Left forelimb (tissue), 1 donor: ENCODE measurements around the gene APH1B.
"Not testable (repeated sequence)": the region's sequence is repeated elsewhere in the genome, so short reads cannot be mapped to it uniquely, and the experiment has no call there.

ENCODE experiments used
- DNase-seq: peaks from one replicate; pipeline ENCODE4 v3.0.0-alpha.2; 2018; ENCODE audit warnings: low spot score

The APH1B gene

DNA sequence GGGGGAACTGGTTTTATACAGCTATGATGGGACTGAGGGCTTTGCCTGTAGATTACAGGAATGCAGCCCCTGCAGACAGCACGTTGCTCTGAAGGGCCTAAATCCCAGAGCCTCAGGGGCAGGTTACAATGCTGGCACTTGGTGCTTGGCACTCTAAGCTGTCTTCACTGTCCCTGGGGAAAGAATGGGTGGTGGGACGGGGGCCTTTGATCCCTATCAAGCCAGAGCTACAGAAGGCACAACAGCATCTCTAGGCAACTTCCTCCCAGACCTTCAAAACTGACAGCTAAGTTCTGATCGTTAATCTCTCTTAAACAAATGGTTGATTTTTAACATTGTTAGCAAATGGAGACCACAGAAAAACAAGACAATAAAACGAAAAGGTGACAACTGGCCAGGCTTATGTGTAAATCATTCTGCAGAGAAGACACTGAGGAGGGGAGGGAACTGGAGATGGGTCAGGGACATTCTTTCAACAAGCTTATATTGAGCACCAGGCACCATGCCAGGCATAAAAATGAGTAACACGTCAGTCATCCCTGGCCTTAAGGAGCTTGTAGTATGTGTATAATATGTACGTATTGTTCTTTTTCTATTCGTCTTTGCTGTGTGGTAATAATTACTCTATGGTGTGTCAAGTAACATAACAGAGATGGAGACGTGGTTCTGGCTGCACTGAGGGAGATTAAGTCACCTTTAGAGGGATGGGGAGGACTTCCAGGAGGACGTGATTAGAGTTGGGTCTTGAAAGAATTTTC, 55.1 kb downstream of the APH1B start:
- no peak for DNase-seq

DNA sequence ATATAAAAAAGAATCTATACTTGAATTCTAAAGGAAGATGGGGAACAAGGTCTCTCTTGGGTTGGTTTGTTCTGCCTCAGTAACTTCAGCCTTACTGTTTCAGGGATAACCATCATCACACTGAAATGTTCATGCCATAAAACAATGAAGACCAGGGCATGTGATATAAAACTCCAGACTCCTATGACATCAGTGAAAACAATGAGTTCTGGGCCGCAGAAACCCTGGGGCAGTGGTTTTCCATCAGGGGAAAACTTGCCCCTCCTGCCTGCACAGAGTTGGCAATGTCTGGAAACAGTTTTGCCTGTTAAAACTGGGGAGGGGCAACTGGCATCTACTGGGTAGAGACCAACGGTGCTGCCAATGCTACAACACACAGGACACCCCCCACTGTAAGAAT, 57.4 kb downstream of the APH1B start:
- DNase-seq = no peak

DNA sequence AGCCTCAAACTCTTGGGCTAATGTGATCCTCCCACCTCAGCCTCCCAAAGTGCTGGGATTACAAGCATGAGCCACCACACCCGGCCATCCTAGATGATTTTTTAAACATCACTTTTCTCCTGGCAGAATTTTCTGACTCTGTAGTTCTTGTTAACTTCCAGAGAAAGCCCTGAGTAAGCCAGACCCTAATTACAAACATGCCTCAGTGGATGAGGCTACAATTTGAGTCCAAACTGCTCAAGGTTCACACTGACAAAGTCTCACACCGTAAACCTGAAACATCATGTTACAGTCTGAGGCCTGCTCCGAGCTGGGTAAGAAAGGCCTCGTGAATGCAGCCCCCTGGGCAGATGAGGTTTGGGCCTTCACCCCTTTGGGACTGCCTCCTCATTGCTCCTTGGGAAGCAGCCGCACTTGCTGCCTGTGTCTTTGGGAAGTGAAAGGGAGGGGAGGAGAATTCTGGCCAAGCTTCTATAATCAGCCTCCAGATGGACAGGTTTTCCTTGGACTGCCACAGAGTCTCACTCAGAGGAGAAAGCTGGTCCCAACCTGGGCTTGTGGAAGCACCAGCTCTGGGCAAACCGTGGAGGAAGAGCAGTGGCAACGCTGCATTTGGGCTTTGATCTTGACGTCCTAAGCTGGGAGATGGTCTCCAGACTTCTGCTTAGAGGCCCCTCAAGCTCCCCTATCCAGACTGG, 58.3 kb downstream of the APH1B start:
- no peak for DNase-seq

DNA sequence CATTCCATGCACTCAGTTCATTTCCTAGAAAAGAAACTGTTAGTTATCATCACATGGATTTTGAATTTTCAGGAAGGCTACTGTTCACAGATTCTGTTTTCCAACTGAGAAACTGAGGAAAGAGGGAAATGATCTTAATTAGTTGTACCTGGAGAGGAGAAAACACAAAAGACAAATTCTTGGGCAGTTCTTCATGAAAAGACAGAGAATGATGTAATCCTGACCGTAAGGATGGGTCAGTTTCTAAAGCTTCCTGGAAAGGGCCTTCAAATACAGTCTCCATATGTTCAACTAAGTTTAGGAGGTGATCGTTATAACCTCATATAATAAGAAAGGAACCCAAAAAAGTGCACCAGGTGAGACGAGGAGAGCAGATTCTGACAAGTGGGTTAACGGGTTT, 59.6 kb downstream of the APH1B start:
- DNase-seq = no peak

DNA sequence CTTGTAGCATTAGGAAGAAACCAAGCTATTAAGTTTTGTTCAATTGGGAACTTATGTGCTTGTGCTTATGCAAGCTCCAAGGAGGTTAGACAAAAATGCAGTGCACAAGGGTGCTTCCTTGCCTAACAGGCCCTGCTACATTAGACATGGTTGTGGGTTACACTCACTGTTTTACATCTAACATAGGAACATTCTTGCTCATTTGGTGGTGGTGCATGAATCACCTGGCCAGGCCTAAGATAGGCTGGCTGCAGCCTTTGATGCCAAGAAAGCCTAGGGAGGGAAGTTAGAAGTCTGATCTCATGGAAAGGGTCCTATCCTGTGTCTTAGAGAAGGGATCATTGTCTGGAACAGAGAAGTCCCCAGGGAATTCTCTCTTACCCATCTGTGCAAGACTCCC, 60.8 kb downstream of the APH1B start:
- DNase-seq = no peak

DNA sequence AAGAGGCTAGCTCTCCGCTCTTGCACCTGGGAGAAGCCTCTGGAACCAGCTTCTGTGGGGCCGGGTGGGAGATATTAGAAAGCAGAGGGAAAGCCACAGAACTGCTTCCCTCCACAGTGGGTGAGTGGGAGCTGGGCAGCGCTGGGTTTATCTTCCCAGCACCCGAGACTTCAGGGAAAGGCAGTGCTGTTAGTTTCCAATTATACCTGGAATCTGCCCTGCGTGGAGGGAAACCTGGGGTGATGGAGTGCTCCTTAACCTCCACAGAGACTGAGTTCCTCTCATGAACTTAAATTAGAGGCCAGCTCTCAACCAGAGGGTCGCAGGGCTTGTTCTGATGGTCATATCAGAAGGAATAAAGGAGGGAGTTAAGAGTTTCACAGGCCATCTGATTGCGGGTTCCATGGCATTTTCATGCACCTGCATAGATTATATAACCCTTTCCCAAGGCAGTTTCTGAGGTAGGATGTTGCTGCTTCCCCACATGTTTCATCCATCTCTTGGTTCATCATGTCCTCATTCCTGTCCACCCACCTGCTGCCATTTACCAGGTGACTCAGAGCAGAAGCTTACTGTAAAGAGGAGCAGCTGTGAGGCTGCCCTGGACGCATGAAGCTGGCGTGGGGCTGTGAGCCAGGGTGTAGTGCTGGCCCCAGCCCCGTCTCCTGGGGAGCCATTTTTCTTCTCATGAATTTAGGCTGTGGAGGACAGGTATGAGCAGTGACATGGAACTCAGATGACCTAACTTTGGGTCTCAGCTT, 61.8 kb downstream of the APH1B start:
- DNase-seq = no peak

DNA sequence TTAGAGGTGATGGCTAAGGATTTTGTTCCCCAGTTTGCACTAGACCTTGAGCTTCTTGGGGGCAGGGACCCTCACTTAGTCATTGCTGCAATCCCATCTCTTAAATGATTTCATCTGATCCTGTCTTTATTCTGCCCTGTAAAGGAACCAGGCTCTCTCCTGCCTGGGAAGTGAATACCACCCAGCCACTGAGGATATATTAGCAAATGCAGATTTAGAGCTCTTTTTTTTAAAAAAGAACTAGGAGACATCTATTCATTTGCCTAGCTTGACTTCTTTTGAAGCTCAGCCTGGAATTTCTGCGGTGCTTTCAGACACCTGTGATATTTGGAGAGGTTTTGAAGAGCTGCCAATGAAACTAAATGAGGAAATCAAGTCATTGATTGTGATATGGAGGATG, 62.4 kb downstream of the APH1B start:
- DNase-seq = no peak

DNA sequence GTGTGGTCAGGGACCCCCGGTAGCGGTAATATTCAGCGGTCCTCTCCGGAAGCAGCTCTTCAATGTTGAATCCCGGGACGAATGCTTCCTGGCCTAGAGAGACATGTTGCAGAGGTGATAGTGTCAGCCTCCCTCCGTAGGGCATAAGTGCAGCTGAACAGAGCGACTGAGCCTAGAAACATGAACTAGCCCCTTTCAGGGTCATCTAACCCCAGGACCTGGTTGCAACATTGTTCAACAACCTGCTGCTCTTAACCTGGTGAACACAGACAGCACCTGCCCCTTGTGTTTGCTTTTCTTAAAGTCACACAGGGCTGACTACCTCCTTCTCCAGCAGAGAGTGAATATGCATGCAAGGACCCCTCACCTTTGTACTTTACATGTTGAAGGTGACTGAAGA, 62.9 kb downstream of the APH1B start:
- no peak for DNase-seq

DNA sequence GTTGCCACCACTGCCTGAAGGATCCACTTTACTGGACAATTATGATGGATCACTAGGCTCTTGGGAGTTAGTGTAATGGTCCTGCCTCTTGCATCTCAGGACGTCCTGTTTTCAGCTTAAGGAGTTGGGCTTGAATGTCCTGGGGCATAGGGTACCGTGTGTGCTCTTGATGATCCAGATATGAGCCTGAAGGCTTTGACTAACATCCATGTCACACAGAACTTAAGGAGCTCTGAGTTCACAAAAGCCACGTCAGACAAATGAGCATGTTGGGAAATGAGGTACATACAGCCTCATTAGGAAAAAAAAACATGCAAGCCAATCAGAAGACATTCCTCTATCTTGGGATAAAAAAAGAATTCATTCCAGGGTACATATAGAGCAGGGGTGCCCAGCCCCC, 63.5 kb downstream of the APH1B start:
- DNase-seq = no peak

DNA sequence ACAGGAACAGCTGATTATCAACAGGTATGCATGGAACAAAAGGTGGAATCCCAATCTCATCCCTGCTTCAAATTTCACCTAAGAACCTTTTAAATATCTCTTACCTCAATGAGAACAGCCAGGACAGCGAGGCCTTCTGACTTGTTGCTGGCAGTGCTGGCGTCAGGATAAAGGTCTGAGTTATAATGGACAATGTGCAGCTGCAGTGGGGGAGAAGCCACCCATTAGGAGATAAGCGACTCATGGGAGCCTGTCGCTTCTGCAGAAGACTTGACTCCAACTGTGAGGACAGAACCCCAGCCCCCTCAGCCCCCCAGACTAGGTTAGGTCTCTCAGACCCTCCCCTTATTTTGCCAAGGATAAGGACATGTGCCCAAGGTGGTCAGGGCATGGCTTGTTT, 64.5 kb downstream of the APH1B start:
- DNase-seq = no peak

DNA sequence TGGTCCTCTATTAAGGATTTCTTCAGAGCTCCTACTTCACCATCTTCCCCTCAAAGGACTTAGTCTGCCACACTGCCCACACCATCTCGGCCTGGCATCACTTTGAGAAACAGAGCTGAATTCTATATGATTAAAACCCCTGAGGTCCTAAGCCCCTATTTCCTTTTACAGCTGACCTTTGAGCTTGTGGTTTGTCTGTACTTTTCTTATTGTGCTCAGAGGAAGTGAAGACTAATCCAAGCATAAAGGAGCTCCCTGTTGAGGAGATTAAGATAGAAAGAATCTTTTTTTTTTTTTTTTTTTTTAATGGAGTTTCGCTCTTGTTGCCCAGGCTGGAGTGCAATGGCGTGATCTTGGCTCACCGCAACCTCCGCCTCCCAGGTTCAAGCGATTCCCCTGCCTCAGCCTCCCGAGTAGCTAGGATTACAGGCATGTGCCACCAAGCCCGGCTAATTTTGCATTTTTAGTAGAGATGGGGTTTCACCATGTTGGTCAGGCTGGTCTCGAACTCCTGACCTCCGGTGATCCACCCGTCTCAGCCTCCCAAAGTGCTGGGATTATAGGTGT, 65.7 kb downstream of the APH1B start:
- not testable (repeated sequence) for DNase-seq

DNA sequence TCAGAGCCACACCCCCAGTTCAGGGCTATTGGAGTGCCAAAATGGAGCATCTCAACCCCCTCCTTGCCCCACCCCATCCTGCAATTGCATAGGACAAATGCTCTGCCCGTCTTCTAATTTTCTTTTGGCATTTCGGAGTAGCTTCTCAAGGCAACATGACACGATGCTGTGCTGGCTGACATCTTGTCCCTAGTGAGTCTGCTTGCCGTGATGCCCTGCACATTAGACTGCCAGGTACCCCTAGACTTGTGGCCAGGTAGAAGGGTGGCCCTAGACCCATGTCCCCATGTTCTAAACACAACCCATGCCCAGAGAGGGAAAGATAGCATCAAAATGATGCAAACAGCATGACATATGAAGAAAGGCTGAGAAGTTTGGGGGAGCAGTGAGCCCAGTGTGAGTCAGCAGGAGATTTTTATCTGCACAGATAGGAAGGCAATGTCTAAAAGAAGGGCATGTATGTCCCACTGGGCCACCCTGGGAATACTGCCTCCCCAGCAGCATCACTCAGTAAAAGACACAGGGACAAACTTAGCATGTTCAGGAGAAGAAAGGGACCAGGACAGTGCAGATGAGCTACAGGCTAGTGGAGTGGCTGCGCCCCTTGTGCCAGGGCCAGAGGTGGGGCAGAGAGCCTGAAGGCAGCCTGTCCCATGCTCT, 67.5 kb downstream of the APH1B start:
- no peak for DNase-seq

DNA sequence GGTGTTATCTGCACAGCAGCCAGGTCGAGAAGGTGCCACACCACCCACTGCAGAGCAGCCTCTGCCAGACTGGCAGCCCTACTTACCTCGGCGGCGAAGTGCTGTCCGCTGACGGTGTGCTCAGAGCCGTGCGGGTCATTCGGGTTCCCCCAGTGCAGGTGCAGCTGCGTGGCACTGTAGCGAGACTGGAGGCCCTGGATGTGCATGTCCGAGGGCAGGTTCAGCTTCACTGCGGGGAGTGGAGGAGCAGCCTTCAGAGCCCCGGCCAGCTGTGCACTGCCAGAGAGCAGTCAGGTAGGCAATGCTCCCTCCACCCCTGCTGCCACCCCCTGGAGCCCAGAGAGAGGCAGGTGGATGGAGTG, 68.0 kb downstream of the APH1B start:
- DNase-seq = no peak

DNA sequence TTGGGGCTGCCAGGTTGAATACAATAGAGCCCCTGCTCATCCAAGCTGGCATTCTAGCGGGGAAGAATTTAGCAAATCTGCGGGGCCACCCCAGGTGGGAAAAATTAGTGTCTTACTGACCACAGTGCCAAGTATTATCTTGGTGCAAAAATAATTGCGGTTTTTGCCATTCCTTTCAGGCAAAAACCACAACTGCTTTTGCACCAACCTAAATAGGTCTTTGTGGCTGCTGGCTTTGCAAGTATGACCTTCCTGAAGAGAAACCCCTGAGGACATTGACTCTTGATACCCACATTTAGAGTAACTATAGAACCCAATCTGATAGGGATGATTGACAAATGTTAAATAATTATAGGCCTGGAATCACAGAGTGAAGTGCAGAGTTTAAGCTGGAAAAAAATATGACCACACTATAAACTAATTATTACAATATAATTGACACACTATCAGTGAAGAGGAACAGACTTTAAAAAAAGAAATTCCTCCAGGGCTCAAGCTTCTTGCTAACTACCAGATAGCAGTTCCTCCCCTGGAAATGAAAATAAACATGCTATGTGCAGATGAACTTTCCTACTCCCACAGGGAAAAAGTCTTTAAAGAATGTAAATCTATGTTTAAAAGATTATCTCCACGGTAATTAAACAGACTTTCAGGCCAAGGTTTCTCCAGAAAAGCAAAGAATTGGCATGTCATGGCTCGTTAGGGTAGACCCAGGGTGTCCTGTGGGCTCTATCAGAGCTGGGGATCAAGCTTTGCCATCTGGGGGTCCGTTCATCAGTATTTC, 69.9 kb downstream of the APH1B start:
- DNase-seq = no peak

DNA sequence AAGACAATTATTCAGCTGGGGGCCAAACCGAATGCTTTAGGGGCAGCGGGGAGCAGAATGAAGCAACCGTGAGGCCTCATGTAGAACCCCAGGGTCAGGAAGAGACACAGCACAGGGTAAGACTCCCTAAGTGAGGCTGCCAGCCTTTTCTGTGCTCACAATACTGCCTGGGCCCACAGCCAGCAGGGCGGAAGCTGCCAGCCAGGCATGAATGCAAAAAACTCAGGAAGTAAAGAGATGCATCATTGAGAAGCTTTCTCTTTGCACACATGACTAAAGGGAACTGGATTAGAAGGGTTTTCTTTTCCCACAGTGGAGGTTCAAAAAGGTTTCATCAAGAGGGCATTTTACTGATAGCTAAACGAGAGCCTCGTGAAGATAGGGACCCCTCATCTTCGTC, 71.0 kb downstream of the APH1B start:
- DNase-seq = no peak

DNA sequence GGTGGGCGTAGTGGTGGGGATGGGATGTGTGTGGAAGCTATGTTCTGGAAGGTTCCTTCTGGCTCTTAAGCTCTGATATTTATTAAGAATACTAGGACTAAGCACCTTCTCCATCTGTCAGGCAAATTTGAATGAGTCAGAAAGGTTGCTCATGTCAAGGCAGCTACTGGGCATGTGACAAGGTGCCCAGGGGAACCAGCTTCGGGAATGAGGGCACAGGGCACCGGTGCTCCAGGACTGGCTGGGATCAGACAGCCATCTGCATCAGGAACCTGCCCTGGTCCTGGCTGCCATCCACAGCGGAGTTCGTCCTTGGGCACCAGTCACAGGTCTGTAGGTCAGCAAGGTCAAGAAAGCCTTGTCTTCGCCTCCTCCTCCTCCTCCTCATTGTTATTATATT, 71.8 kb downstream of the APH1B start:
- no peak for DNase-seq

DNA sequence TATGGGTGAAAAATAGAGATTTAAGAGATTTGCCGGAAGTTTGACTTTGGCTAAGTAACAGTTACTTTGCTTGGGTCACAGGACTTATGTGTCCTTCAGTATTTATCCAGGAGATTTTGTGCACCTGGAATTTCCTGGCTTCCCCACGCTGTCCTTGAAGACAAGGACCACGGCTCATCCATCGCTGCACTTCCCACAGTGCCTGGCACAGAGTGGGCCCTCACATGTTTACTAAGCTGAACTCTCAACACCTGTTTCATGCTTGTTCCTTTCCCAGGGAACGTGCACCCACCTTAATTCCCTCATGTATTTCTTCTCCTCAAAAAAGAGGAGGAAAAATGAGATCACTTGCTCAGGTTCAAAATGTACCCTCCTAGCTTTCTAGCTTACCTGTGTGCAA, 72.2 kb downstream of the APH1B start:
- no peak for DNase-seq

DNA sequence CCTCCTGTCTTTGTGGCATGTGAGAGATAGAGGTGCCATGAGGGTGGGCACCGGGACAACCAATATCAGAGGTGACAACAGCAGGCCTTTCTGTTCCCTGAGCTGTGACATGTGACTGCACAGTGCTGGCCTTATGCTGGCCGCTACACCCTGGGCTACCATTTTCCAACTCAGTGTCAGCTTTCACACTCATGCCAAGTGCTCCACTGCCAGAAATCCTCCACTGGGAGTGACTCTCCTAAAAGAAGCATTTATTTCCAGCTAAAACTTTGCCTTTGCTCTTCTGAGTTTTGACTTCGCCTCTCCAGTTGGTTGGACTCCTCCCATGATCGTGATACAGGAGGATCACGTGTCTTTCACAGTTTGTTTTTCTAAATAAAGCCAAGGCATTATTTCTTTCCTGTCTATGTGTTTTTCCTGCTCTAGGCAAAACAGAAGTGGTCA, 72.8 kb downstream of the APH1B start:
- no peak for DNase-seq

DNA sequence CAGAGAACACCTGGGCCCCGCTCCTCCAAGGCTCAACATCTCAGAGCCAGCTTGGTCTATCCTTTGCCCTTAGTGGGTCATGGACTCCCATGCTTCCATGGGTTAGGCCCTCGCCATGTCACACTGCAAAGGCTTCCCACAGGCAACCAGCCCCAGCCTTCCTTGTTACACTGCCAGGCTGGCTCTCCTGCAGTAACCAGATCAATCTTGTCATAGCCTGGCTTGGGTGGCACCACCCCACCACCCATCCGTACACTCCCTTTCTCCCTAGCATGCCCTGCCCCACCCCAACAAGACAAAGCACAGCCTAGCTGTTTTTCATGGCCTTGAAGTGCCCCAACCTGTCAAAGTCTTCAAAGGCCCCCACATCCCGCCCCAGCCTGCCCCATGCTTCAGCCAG, 73.8 kb downstream of the APH1B start:
- DNase-seq = no peak

DNA sequence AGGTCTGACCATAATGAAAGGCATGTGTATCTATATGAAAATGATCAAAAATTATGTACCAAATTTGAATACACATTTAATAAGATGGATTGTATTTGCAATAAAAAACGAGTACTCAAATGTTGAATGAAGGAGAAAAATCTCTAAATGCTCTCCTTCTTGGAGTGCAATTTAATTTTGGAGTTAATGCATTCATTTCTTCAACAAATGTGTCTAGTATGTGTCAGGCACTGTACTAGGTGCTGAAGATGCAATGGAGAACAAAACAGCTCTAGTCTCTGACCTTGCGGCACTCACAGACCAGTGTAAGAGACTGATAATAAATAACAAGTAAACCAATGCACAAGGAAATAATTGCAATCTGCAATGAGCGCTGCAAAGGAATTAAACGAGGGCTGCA, 75.4 kb downstream of the APH1B start:
- DNase-seq = no peak

DNA sequence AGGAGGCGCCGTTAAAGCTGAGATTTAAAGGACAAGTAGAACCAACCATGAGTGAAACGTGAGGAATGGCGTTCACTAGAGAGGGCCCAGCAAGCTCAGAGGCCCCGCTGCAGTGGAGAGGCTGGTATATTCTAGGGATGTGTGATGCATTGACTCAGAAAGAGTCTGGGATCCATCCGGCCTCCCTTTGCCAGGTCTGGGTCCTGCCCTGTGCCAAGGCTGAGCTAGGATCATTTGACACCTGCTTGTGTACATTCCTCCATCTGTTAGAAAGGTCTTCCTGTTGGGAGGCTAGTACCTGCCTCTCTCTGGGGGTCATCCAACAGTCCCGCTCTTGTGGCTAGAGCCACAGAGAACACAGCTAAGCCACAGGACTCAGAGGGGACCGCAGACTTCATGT, 75.9 kb downstream of the APH1B start:
- DNase-seq = no peak

DNA sequence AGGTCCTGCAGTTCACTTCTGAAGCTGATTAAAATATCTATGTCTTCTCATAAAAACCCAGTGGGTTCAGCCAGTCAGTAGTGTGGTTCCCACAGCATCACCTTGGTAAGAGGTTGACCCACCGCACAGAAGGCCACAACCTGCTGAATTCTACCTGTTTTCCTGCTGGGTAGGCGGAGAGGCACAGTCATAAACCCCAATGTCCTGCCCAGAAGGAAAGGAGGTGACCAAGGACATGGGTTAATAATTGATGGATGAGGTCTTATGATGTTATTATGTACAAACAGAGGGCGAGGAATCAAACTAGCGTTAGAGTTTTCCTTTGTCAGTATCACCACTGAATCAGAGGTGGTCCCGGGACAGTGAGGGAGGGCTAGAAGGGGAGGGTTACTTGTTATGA, 76.5 kb downstream of the APH1B start:
- DNase-seq = no peak
